ENCODE results near the gene ATP8B1.
"Not testable (repeated sequence)": the region's sequence is repeated elsewhere in the genome, so short reads cannot be mapped to it uniquely, and the experiment has no call there.

The ATP8B1 gene

DNA sequence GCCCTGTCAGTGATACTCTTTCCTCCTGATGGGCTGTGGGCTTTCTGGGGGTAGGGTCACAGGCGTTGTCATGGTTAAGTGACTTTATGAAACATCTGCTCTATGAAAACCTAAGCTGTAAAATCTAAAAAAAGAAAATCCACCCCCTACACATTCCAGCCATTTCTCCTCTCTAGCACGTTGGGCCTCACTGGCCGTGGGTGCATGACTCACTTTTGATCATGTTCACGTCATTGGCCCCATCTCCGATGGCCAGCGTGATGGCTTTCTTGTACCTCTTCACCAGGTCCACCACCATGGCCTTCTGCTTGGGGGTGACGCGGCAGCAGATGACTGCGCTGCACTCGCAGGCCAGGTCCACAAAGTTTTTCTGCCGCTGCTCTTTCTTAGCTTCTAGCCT lies 142.2 kb downstream of the ATP8B1 start:
- peak; percentile 62 for DNase-seq (ENCODE audit: low read depth)

DNA sequence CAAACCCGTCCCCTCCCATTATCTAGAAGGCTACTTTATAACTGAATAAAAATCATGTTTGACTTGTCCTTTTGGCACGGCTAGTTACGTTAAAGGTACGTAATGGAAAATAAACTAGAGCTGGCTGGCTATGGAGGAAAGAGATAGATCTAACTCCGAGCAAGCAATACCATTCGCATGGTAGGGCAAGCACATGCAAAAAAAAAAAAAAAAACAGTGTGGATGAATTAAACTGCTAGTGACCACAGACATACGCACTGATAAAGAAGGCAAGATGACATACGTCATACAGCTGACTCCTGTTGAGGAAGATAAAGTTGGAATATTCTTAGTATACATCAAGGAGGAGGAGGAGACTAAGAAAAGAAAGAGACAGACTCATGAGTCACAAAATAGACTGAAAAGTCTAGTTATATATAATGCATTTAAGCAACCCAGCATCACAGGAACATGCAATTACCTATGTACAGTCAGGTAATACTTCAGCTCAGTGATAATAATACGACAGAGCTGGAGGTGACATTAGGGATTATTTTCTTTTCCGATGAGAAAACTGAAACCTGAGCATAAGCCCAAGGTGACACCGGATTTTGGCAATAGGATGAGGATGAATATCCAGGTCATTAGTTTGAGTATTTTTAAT lies 143.5 kb downstream of the ATP8B1 start:
- DNase-seq (ENCODE audit: low read depth) = peak; percentile 80

DNA sequence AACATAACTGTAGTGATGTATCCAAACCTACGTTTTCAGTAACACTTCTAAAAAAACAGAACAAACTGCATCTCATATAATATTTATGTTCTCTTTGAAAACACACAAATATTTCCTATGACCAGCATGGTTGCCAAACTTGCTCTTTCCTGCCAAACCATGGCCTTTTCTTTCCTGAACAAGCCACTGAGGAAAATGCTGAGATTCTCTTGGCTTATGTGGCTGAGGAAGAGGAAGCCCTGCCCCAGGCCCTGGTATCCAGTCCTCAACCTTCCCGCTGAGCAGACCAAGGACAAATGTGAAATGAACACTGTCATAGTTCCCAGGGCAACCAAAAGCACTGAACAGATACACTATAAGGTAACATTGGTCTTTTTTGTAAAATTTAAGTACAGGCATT lies 145.6 kb downstream of the ATP8B1 start:
- DNase-seq (ENCODE audit: low read depth) = no peak

DNA sequence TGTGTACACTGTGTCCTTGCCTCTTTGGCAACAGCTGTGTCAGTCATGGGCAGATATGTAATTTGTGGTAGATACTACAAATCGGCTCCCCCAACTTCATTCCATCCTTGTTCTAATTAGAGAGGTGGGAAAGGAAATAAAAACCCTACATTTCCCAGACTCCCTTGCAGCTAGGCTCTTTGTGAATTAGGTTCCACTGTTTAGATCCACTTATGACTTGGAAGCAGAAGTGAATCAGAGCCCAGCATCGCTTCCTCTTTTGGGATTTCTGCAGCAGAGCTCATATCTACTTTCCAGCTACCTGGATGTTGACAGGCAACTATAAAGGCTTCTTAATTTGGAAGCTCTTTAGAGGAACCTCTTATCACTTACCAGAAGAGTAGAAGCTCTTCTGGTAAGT lies 147.4 kb downstream of the ATP8B1 start:
- DNase-seq (ENCODE audit: low read depth) = no peak

DNA sequence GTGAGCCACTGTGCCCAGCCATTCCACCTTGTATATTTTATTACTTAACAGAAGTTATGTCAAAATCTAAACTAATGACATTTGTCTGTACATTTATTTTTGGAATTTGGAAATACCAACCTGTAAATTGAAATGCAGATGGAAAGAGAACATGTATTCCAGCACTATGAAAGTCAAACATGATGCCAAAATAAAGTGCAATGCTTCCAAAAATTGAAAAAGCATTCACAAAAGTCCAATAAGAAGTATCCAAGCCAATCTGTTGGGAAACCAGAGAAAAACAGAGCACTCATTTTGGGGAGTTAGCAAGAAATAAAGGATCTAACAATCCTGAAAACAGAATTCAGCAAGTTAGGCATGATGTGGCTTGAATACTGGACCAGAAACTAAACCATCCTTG lies 151.2 kb downstream of the ATP8B1 start:
- no peak for DNase-seq (ENCODE audit: low read depth)

DNA sequence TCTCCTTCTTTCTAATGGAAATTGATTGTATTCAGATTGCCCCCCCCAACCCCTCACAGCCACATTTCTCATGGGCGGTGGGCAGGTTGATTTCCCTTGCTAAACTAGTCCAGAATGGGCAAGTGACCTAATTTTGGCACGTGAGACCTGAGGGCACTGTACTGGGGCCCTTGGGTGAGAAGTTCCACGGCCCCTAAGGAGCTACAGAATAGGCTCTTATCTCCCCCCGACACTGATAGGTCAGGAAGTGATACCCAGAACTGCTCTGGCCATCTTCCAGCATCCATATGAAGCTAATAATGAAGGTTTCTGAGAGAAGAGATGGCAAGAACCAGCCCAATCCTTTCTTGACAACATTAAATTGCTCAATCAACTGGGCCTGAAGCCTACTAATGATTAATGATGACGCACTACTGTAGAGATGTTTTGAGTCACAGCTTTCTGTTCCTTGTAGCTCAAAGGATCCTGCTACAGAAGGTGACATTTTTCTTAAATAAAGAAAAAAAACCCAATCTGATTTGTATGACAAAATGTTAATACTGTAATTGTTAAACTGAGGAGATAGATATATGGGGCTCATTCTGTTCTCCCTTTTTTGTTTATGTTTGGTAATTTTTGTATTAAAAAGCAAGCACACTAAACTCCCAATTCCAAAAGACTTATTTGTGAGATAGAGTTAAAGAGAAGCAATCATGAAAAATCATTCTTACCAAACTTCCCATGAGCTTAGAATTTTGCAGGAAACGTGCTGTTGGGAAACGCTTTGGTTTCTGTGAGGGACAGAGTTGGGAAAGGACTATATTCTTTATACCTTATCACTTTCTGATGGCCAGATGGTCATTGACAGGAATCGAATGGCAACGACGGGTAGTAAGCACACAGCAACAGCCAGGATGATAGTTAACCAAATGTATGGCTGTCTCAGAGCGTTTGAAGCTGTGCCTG lies 153.3 kb downstream of the ATP8B1 start:
- peak; percentile 63 for DNase-seq (ENCODE audit: low read depth)

DNA sequence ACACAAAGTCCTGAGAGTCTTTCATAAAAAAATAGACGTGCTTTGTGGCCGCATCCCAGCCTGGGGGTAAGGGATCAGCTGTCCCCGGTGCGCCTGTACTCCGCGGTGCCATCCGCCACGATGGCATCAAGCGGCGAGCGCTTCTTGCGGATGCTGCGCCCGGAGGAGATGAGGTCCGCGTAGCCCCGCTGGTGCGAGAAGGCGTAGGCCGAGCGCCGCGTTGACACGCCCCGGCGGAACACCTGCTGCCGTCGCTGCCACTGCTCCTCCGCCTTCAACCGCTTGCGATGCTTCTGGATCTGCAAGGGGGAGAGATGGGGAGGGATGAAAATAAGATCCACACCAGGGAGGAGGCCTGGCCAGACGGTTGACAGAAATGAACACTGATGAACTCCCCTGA lies 154.7 kb downstream of the ATP8B1 start:
- DNase-seq (ENCODE audit: low read depth) = no peak

DNA sequence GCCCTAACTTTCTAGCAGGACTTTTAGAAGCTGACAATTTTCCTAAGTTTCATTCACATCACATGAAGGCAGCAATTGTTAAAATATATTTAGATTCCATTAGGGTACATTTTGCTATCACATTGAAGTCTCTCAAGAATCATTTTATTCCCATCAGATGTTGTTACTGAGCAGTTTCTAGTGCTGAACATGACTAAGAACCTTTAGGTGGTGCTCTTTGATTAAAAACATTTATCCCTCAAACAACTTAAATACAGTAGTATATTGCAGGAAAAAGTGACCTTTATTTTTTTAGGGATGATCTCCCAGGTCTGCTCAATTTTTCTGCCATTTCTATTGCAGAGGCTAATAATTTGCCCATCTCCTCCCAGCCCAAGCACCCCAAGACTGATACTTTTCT lies 158.6 kb downstream of the ATP8B1 start:
- DNase-seq (ENCODE audit: low read depth) = no peak

DNA sequence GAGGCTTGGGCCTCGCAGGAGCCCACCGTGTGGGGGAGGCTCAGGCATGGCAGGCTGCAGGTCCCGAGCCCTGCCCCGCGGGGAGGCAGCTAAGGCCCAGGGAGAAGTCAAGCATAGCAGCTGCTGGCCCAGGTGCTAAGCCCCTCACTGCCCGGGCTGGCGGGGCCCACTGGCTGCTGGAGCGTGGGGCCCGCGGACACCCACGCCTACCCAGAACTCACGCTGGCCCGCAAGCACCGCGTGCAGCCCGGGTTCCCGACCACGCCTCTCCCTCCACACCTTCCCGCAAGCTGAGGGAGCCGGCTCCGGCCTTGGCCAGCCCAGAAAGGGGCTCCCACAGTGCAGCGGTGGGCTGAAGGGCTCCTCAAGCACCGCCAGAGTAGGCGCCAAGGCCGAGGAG lies 159.4 kb downstream of the ATP8B1 start:
- DNase-seq (ENCODE audit: low read depth) = not testable (repeated sequence)

DNA sequence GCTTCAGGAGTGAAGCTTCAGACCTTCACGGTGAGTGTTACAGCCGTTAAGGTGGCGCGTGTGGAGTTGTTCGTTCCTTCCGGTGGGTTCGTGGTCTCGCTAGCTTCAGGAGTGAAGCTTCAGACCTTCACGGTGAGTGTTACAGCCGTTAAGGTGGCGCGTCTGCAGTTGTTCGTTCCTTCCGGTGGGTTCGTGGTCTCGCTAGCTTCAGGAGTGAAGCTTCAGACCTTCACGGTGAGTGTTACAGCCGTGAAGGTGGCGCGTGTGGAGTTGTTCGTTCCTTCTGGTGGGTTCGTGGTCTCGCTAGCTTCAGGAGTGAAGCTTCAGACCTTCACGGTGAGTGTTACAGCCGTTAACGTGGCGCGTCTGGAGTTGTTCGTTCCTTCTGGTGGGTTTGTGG lies 160.7 kb downstream of the ATP8B1 start:
- DNase-seq (ENCODE audit: low read depth) = not testable (repeated sequence)

DNA sequence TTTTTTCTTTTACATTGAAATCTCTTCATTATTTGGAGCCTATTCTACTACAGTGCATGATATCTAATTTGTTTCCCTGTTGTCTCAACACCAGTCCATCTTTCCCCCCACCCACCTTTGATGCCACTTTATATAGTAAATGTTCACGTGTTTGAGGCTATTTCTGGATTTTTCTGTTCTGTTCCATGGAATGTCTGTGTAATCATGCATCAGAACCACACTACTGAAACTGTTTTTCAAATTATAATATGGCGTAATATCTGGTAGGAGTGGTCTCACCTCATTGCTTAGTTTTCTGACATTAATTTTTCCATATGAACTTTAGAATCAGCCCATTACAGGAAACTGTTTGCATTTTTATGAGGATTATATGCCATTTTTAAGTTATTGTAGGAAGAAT lies 162.4 kb downstream of the ATP8B1 start:
- peak; percentile 39 for DNase-seq (ENCODE audit: low read depth)

DNA sequence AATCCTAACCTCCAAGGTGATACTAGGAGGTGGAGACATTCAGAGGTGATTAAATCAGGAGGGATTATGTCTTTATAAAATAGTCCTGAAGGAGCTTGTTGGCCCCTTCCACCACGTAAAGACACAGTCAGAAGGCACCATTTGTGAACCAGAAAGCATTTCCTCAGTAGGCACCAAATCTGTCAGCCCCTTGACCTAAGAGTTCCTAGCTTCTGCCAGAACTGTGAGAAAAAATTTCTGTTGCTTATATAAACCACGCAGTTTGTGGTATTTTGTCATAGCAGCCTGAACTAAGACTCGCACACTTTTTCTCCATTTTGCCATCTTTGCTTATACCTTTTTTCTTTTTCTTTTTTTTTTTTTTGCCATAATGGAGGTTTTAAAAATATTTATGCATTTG lies 162.9 kb downstream of the ATP8B1 start:
- no peak for DNase-seq (ENCODE audit: low read depth)

DNA sequence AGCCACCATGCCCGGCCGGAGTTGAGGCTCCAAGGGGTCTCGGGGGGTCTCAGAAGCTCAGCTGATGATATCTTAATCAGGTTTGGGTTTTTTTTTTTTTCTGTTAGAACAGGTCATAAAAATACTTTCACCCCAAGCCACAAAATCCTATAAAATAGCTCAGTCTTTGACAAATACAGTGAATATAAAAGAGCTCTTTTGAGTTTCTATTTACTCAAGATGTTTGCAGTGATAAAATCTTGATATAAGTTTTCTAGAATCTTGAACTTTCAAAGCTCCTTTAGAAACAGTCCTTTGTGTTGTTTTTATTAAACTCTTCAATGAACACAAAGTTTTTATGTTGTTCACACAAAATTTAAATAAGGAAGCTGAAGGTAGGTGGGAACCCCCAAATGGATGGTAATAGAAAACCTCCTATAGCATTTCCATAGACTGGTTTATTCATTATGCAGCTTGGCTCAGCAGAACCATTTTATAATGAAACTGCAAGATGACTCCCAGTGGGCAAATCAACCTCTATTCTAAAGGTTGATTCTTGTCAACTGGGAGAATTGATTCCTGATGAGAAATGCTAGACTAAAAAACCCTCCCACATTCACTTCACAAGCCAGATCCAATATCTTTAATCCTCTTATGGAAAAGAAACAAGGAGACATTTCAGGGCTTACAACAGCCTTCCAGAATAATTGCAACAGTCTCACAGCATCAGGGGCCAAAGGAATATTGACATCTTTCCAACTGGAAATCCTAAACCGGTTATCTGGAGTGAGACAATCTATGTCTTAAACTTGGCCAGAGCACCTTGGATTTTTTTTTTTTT lies 167.9 kb downstream of the ATP8B1 start:
- no peak for DNase-seq (ENCODE audit: low read depth)

DNA sequence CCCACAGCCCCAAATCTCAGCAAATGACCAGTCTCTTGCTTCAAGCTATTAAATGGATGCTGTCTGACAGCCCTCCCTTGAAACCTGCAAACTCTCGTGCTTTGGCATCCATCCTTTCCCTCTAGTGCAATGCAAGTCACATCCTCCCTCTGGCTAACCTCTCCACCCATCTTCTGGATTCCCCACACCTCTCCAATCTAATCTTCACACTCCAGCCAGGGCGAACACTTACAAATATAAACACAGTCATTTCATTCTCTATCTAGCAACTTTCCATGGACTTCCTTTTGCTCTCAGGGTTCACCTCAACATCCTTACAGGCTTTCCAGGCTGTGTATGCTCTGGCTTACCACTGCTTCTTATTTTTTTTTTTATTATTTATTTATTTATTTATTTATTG lies 171.4 kb downstream of the ATP8B1 start:
- no peak for DNase-seq (ENCODE audit: low read depth)

DNA sequence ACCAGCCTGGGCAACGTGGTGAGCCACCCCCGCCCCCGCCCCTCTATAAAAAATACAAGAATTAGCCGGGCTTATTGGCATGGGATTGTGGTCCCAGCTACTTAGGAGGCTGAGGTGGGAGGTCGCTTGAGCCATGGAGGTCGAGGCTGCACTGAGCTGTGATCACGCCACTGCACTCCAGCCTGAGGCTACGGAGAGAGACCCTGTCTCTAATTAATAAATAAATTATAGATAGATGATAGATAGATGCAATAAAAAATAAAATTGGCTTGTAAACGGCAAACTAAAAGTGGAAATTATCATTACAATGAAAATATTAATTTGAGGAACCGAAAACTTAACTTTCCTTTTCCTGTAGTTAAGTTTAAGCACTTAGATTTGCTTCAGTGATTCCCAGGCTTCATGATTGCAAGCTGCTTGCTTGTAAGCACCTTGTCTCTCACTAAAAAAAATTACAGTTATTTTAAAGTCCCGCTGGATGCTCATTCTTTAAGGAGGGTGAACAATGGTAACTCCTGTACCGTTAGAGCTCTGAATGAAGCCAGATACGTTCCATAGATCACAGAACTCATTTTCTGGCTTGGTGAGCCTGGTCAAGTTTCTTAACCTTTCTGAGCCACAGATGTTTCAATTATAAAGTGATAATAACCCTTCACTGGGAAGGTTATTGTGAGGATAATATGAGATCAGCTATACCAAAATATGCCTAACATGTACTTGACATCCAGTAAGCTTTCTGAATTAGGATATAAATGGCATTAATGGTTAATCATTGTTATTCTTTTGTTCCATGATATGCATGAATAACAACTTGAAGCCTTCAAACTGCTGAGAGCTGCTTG lies 172.1 kb downstream of the ATP8B1 start:
- no peak for DNase-seq (ENCODE audit: low read depth)

DNA sequence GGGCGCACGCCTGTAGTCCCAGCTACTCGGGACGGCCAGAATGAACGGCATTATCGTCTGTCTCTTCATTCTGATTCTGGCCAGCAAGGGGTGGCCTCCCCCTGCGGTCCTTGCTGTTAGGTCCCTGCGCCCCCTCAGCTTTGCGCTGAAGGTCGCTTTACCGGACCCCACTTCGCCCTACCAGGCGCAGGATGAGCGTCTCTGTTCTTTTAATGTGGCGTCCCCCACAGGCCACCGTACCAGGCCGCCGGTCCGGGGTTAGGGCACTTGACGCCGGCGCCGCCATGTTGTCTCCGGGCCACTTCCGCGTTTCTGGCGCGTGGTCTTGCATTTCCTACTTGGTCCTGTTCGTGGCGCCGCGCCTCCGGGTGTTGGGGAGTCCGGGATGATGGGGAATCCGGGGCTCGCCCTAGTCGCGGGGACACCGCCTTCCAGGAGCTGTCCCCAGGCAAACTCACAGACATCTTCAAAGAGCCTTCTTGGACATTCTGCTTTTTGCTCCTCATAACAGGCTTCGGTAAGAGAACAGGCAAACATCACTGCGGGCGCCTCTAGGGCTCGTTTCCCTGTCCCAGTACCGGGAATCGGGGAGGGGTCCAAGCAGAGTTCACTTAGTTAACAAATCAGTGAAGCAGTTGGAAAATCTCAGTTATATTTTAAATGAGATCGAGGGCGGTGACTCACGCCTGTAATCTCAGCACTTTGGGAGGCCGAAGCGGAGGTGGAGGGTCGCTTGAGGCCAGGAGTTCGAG lies 172.9 kb downstream of the ATP8B1 start:
- peak; percentile 93 for DNase-seq (ENCODE audit: low read depth)

DNA sequence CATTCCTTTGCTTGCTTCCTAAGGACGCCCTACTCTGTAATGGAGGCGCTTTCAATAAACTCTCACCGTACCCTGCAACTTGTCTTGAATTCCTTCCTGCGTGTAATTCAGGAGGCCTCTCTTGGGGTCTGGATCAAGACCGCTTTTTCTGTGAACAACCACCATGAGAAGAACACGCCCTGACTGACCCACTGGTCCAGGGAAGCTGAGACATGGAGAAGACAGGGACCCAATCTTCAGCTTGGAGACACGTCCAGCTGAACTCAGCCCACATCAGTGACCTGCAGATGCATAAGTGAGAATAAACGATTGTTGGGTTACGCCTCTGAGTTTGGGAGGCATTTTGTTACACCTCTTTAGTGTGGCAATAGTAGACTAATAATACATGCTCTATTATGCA lies 173.7 kb downstream of the ATP8B1 start:
- no peak for DNase-seq (ENCODE audit: low read depth)

DNA sequence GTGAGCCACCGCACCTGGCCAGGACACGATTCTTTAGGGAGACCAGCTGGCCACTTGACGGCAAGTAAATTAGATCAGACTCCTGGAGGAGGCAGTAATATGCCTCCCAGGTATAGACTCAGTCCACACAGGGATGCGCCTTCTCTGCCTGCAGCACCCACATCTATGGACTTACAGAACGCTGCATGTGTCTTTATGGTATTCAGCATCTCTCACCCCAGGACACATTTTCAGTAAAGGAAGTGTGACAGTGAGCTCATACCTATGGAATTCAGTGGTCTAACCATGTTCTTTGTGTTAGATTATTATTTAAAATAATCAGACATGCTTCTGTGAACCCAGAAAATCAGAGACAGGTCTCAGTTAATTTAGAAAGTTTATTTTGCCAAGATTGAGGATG lies 175.6 kb downstream of the ATP8B1 start:
- no peak for DNase-seq (ENCODE audit: low read depth)

DNA sequence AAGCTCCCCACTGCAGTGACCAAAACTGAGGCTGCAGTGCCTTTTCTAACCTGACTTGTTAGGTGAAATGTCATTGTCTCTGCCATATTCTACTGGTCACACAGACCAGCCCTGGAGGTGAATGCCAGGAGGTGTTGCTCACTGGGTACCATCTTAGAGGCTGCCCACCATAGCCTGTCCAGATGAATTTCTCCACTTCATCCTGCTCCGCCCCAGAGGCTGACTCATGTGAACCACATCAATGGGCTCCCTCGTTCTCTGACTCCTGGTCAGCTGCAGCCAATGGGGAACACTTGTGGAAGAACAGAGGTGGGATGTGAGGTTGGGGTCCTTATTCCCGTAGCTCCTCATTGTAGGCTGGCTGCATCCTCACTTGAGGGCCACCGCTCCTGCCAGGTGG lies 178.1 kb downstream of the ATP8B1 start:
- DNase-seq (ENCODE audit: low read depth) = no peak

DNA sequence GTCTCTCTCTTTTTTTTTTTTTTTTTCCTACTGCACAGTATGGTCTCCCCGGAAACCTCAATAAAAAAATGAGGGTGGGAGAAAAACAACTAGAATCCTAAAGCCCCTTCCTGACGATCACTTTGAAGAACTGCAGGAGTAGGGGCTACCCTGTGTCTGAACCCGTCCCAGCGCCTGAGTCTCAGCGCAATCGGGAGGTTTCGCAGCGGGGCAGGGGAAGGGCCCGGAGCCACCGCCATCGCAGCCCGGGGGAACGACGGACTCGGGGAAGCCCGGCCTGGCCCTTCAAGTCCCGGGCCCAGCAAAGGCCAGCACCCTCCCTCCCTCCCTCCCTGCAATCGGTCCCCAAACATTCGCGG lies 181.9 kb downstream of the ATP8B1 start:
- DNase-seq (ENCODE audit: low read depth) = no peak

DNA sequence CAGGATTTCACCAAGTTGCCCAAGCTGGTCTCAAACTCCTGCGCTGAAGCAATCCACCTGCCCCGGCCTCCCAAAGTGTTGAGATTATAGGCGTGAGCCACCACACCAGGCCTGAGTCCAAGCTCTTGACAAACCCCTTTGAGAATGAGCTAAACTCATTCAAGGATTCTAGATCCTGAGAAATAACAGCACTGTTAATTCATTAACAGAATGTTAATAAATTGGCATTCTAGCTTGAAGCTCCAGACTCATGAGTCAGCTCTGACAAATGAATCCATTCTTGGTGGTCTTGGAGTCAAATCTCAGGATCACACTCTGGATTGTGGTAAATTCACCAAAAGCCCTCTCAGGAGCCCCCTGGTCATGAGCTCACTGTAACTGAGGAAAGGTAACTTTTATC lies 183.2 kb downstream of the ATP8B1 start:
- DNase-seq (ENCODE audit: low read depth) = no peak
